GM12878 (cell line): ENCODE results near the gene TNP2. TPM values are rescaled to one million over a fixed set of nuclear protein-coding genes. Genes with fewer than 3 reads are reported as not detected.

ENCODE experiments used
- ATAC-seq: fragments of 200-7000 bp; cut with Tn5 transposase; 3 replicates; pipeline ENCODE4 v1.9.1; 2020; ENCODE audit warnings: mild to moderate bottlenecking, moderate library complexity
- BruUV-seq: library from RNA; stranded (reverse); fragments of 400-500 nt; replicated peaks from 2 replicates; lab custom pipeline; 2021; lab: Mats Ljungman, UMichigan
- CTCF ChIA-PET: fragments of 300-600 bp; sonication (Branson Sonifier 250); formaldehyde crosslinking; extraction: SDS; loops from one replicate; lab custom pipeline; 2021; ENCODE audit warnings: inconsistent platforms; lab: Yijun Ruan, JAX
- POLR2A ChIA-PET: fragments of 350-600 bp; formaldehyde crosslinking; extraction: SDS; loops from one replicate; lab custom pipeline; 2021; ENCODE audit warnings: inconsistent platforms; lab: Charles Lee
- RAD21 ChIA-PET: fragments of 300-600 bp; sonication (Branson Sonifier 250); formaldehyde crosslinking; loops from one replicate; lab custom pipeline; 2023; ENCODE audit warnings: antibody characterized with exemption; ENCODE audit not compliant: unreplicated experiment; lab: Charles Lee
- SMC1A ChIA-PET: fragments of 300-600 bp; sonication (Branson Sonifier 250); formaldehyde crosslinking; loops from one replicate; lab custom pipeline; 2023; ENCODE audit not compliant: unreplicated experiment, uncharacterized antibody; lab: Charles Lee
- DNase-seq: peaks from one replicate; pipeline ENCODE4 v3.0.0-alpha.2; 2011; ENCODE audit warnings: low read depth, low spot score
- FAIRE-seq: peaks from 3 replicates; lab custom pipeline; 2011; peaks lifted over from hg19 to GRCh38; lab: Jason Lieb, UNC
- H2AFZ ChIP-seq: 2 replicates; pipeline ENCODE4 v1.6.0; 2011; ENCODE audit warnings: low read depth, low read length, control low read depth; ENCODE audit not compliant: control insufficient read depth
- H3K27ac ChIP-seq: 2 replicates; pipeline ENCODE4 v1.5.1; 2011; ENCODE audit warnings: control low read depth; ENCODE audit not compliant: control insufficient read depth, insufficient read depth
- H3K27me3 ChIP-seq, 2 experiments: replicated peaks in 1 of 2; 2 replicates each; pipeline versions ENCODE4 v1.6.0 to v1.6.1; 2011; ENCODE audit warnings: low read length in 1 of 2; ENCODE audit not compliant: control insufficient read depth in 2 of 2, insufficient read depth in 2 of 2
- H3K36me3 ChIP-seq, 2 experiments: 2 replicates each; pipeline ENCODE4 v1.5.1; 2011; ENCODE audit warnings: low read length in 1 of 2; ENCODE audit not compliant: control insufficient read depth in 2 of 2, insufficient read depth in 2 of 2
- H3K4me1 ChIP-seq: 2 replicates; pipeline ENCODE4 v1.6.1; 2011; ENCODE audit warnings: mild to moderate bottlenecking, low read length, moderate library complexity, mixed read lengths; ENCODE audit not compliant: control insufficient read depth, insufficient read depth
- H3K4me2 ChIP-seq: 2 replicates; pipeline ENCODE4 v1.6.0; 2011; ENCODE audit warnings: control low read depth; ENCODE audit not compliant: control insufficient read depth, insufficient read depth
- H3K4me3 ChIP-seq: fragments of 200-600 bp; sonication (generic); 2 replicates; pipeline ENCODE4 v1.5.1; 2016
- H3K79me2 ChIP-seq: 2 replicates; pipeline ENCODE4 v1.6.0; 2011; ENCODE audit warnings: low read length; ENCODE audit not compliant: control insufficient read depth, insufficient read depth
- H3K9ac ChIP-seq: 2 replicates; pipeline ENCODE4 v1.8.0; 2011; ENCODE audit warnings: low read length, control low read depth, mixed read lengths; ENCODE audit not compliant: control insufficient read depth, insufficient read depth
- H3K9me3 ChIP-seq: replicated peaks from 3 replicates; pipeline ENCODE4 v1.5.1; 2011; ENCODE audit warnings: mild to moderate bottlenecking, low read length; ENCODE audit not compliant: control insufficient read depth, insufficient read depth
- H4K20me1 ChIP-seq: 2 replicates; pipeline ENCODE4 v1.6.0; 2011; ENCODE audit not compliant: control insufficient read depth, insufficient read depth
- BACH1 ChIP-seq: fragments of 450-650 bp; IDR thresholded peaks from 2 replicates; pipeline ENCODE4 v1.6.1; 2017; ENCODE audit warnings: mild to moderate bottlenecking, borderline replicate concordance
- BMI1 ChIP-seq: fragments of 450-650 bp; IDR thresholded peaks from 2 replicates; pipeline ENCODE4 v1.6.1; 2016; ENCODE audit warnings: mild to moderate bottlenecking, moderate library complexity, borderline replicate concordance
- CBFB ChIP-seq: IDR thresholded peaks from 2 replicates; pipeline ENCODE4 v1.6.1; 2016; ENCODE audit warnings: antibody characterized with exemption, low read depth
- HCFC1 ChIP-seq: fragments of 150-350 bp; IDR thresholded peaks from 2 replicates; pipeline ENCODE4 v1.6.1; 2014; ENCODE audit warnings: low read length
- IKZF1 ChIP-seq: fragments of 450-650 bp; conservative IDR thresholded peaks from 2 replicates; pipeline ENCODE4 v1.6.1; 2017; ENCODE audit warnings: antibody characterized with exemption, mild to moderate bottlenecking
- POLR2AphosphoS5 ChIP-seq: IDR thresholded peaks from 2 replicates; pipeline ENCODE4 v1.6.1; 2011; ENCODE audit warnings: mild to moderate bottlenecking, low read length, inconsistent platforms
- RAD21 ChIP-seq: IDR thresholded peaks from 2 replicates; pipeline ENCODE4 v1.6.1; 2011; ENCODE audit warnings: mild to moderate bottlenecking, low read depth, low read length, moderate library complexity; ENCODE audit not compliant: insufficient read depth
- RFX5 ChIP-seq: IDR thresholded peaks from 2 replicates; pipeline ENCODE4 v1.6.1; 2011; ENCODE audit warnings: low read depth, low read length, improper control_type of control experiment
- SIN3A ChIP-seq: IDR thresholded peaks from 2 replicates; pipeline ENCODE4 v1.6.1; 2012; ENCODE audit warnings: low read depth, low read length, improper control_type of control experiment
- SMAD5 ChIP-seq: IDR thresholded peaks from 2 replicates; pipeline ENCODE4 v1.6.1; 2016; ENCODE audit warnings: antibody characterized with exemption, low read depth
- TCF3 ChIP-seq: IDR thresholded peaks from 2 replicates; pipeline ENCODE4 v1.6.1; 2012; ENCODE audit warnings: low read depth, mild to moderate bottlenecking, low read length, borderline replicate concordance; ENCODE audit not compliant: insufficient read depth
- ZBTB11 ChIP-seq: fragments of 450-650 bp; formaldehyde crosslinking; IDR thresholded peaks from 2 replicates; pipeline ENCODE4 v1.5.0; 2022; ENCODE audit warnings: mild to moderate bottlenecking, missing genetic modification characterization
- ZNF622 ChIP-seq: fragments of 450-650 bp; IDR thresholded peaks from 2 replicates; pipeline ENCODE4 v1.6.1; 2017; ENCODE audit warnings: mild to moderate bottlenecking, inconsistent platforms
- WGBS: methylation state at CpG from one replicate; pipeline ENCODE4 v1.1.6; 2016; ENCODE audit warnings: low lambda C conversion rate; ENCODE audit not compliant: insufficient replicate concordance, insufficient coverage; ENCODE audit errors: missing lambda C conversion rate; 5-methylcytosine and 5-hydroxymethylcytosine counted together
- in situ Hi-C: fragments of 300-500 bp; cut with MboI; formaldehyde crosslinking; loops from 9 replicates; pipeline ENCODE4 v1.14.3; 2018; ENCODE audit warnings: mixed read lengths
- intact Hi-C: fragments of 100-400 bp; cut with micrococcal nuclease; formaldehyde crosslinking; loops from one replicate; pipeline ENCODE4 v1.14.2; 2022; ENCODE audit not compliant: unreplicated experiment
- polyA plus RNA-seq, 11 experiments: library from polyadenylated mRNA; depleted of rRNA in 4 of 11; unstranded in 6 of 11; stranded (reverse) in 5 of 11; fragments of >200 nt; fragmentation: Nextera tagmentation in 4 of 11; fragmentation: Illumina TruSeq in 1 of 11; extraction: Ambion mirVana in 4 of 11; extraction: Trizol in 1 of 11; gene quantifications; 1 replicate in 1 of 11; 2 replicates in 10 of 11; pipeline versions ENCODE4 v1.2.1 to v1.2.3, GENCODE V29; 2011 to 2016; ENCODE audit warnings: inconsistent platforms in 2 of 11, missing spikeins in 2 of 11, low read depth in 1 of 11
- total RNA-seq, 4 experiments: library from RNA; depleted of rRNA in 3 of 4; stranded (reverse); fragments of >200 nt in 3 of 4; fragmentation: Illumina TruSeq in 1 of 4; extraction: Trizol in 1 of 4; gene quantifications; 2 replicates each; pipeline versions ENCODE4 v1.2.1 to v1.2.3, GENCODE V29; 2013 to 2021
- TF ChIP-seq, protein P1 (sequence below): IDR thresholded peaks from 2 replicates; pipeline ENCODE4 v1.6.1; 2012; ENCODE audit warnings: mild to moderate bottlenecking, low read depth, low read length
- TF ChIP-seq, protein P2 (sequence below): IDR thresholded peaks from 2 replicates; pipeline ENCODE4 v1.6.1; 2011; ENCODE audit warnings: low read depth, mild to moderate bottlenecking, low read length, moderate library complexity, borderline replicate concordance; ENCODE audit errors: extremely low read depth

The TNP2 gene
- total and polyA plus RNA-seq, 10 of the 15 experiments (the other 5 are each of a cell fraction or from before 2014, with no cell fraction given): not detected

GRCh38 chr16:11265124-11265523, 4.0 kb downstream of the TNP2 start:
- CTCF ChIA-PET: interaction anchor here (2.0 kb wide), 1 partner anchor 33 kb away, joined by 5 read pairs; no protein-coding TSS in a partner anchor
- no peaks in the 10 kb centered on the region; the same call in 2 of the 3 replicates for H3K9me3 ChIP-seq
- no peaks in the 10 kb centered on the region for H3K36me3 ChIP-seq
- no peaks in the 10 kb centered on the region for H4K20me1 ChIP-seq
- SMC1A ChIA-PET: interaction anchor here (1.6 to 2.6 kb wide), 2 partner anchors 20 to 33 kb away, joined by 3 to 27 read pairs; no protein-coding TSS in a partner anchor
- POLR2A ChIA-PET: interaction anchor here (1.5 kb wide), 1 partner anchor 43 kb away, joined by 5 read pairs; no protein-coding TSS in a partner anchor
- intact Hi-C loops: no loop called here
- no peak overlapping the region for H3K9ac ChIP-seq
- in situ Hi-C loops: no loop called here
- FAIRE-seq (no peak), ATAC-seq (no peak), DNase-seq (no peak)
- no TSS peak for BruUV-seq
- RAD21 ChIA-PET: interaction anchor here (0.7 to 4.2 kb wide), 3 partner anchors 8 to 33 kb away, joined by 3 to 26 read pairs (median 4); partner anchors contain the start of genes PRM3 and SOCS1
- no peak overlapping the region for H2AFZ ChIP-seq
- peaks cover 17% of the 10 kb centered on the region for H3K4me1 ChIP-seq
- H3K4me2 ChIP-seq: no peak overlapping the region
- no peak overlapping the region for H3K4me3 ChIP-seq
- WGBS: 96% methylated on average over 7 of the region's 7 CpGs
- no peak overlapping the region for H3K27ac ChIP-seq
- no peaks in the 10 kb centered on the region for H3K79me2 ChIP-seq
- no peaks in the 10 kb centered on the region for H3K27me3 ChIP-seq
- TF ChIP-seq ZBTB11 (CRISPR knock-in tag): no peak
- no peak for TF ChIP-seq SIN3A
- TF ChIP-seq, protein P1, sequence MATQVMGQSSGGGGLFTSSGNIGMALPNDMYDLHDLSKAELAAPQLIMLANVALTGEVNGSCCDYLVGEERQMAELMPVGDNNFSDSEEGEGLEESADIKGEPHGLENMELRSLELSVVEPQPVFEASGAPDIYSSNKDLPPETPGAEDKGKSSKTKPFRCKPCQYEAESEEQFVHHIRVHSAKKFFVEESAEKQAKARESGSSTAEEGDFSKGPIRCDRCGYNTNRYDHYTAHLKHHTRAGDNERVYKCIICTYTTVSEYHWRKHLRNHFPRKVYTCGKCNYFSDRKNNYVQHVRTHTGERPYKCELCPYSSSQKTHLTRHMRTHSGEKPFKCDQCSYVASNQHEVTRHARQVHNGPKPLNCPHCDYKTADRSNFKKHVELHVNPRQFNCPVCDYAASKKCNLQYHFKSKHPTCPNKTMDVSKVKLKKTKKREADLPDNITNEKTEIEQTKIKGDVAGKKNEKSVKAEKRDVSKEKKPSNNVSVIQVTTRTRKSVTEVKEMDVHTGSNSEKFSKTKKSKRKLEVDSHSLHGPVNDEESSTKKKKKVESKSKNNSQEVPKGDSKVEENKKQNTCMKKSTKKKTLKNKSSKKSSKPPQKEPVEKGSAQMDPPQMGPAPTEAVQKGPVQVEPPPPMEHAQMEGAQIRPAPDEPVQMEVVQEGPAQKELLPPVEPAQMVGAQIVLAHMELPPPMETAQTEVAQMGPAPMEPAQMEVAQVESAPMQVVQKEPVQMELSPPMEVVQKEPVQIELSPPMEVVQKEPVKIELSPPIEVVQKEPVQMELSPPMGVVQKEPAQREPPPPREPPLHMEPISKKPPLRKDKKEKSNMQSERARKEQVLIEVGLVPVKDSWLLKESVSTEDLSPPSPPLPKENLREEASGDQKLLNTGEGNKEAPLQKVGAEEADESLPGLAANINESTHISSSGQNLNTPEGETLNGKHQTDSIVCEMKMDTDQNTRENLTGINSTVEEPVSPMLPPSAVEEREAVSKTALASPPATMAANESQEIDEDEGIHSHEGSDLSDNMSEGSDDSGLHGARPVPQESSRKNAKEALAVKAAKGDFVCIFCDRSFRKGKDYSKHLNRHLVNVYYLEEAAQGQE: no peak
- no peak for TF ChIP-seq ZNF622
- TF ChIP-seq CBFB: no peak
- TF ChIP-seq BACH1: no peak
- TF ChIP-seq HCFC1: no peak
- no peak for TF ChIP-seq BMI1
- TF ChIP-seq POLR2AphosphoS5: no peak
- no peak for TF ChIP-seq RAD21
- no peak for TF ChIP-seq RFX5
- TF ChIP-seq TCF3: no peak
- no peak for TF ChIP-seq IKZF1
- TF ChIP-seq, protein P2, sequence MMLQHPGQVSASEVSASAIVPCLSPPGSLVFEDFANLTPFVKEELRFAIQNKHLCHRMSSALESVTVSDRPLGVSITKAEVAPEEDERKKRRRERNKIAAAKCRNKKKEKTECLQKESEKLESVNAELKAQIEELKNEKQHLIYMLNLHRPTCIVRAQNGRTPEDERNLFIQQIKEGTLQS: no peak
- no peak for TF ChIP-seq SMAD5
